GM21367 (cell line): ENCODE results near the gene FBXL19.

Source experiments
- ATAC-seq: cut with Tn5 transposase; IDR thresholded peaks from one replicate; pipeline ENCODE4 v1.9.1; 2021; ENCODE audit not compliant: unreplicated experiment

The FBXL19 gene

GRCh38 chr16:30894540-30895368, 28.6 kb upstream of the FBXL19 start:
- no peak for ATAC-seq

GRCh38 chr16:30895627-30896260, 27.6 kb upstream of the FBXL19 start:
- ATAC-seq = no peak

- no peak for ATAC-seq
Measured at GRCh38 chr16:30896261-30896888, 27.0 kb upstream of the FBXL19 start, which contains the start of gene CTF1. CTF1 (plus strand) TSS chr16:30896614; CDS start chr16:30896644, 30 bp downstream.

GRCh38 chr16:30896889-30897733, 26.3 kb upstream of the FBXL19 start:
- ATAC-seq = no peak

GRCh38 chr16:30899794-30900193, 23.6 kb upstream of the FBXL19 start:
- no peak for ATAC-seq

GRCh38 chr16:30900588-30900987, 22.8 kb upstream of the FBXL19 start:
- ATAC-seq = no peak

- ATAC-seq = no peak
Measured at GRCh38 chr16:30901201-30902028, 22.0 kb upstream of the FBXL19 start.

GRCh38 chr16:30902029-30902972, 21.1 kb upstream of the FBXL19 start:
- ATAC-seq = no peak

- ATAC-seq = no peak
Measured at GRCh38 chr16:30903002-30903401, 20.4 kb upstream of the FBXL19 start.

GRCh38 chr16:30903596-30903995, 19.8 kb upstream of the FBXL19 start:
- ATAC-seq = no peak

- no peak for ATAC-seq
Measured at GRCh38 chr16:30904114-30904780, 19.1 kb upstream of the FBXL19 start.

GRCh38 chr16:30907064-30907463, 16.3 kb upstream of the FBXL19 start:
- ATAC-seq = no peak

GRCh38 chr16:30910427-30911029, 12.8 kb upstream of the FBXL19 start:
- no peak for ATAC-seq

GRCh38 chr16:30912794-30913412, 10.5 kb upstream of the FBXL19 start:
- no peak for ATAC-seq

- ATAC-seq = no peak
Measured at GRCh38 chr16:30914830-30915229, 8.5 kb upstream of the FBXL19 start.

- ATAC-seq = no peak
Measured at GRCh38 chr16:30918614-30919013, 4.8 kb upstream of the FBXL19 start.

GRCh38 chr16:30920891-30921290, 2.5 kb upstream of the FBXL19 start:
- ATAC-seq = no peak

GRCh38 chr16:30921459-30921747, 2.0 kb upstream of the FBXL19 start:
- ATAC-seq = no peak
